NCI-H146 treated with DMSO at 0.1 percent for 48 hours (cell line): ENCODE data around the gene CARM1.

Experiments
- DNase-seq: peaks from one replicate; lab custom pipeline; 2025; ENCODE audit not compliant: unreplicated experiment; lab: John Stamatoyannopoulos, UW

CARM1 gene

GRCh38 chr19:10899151-10899653 is 27.8 kb downstream of the CARM1 start:
- DNase-seq, result no peak

- no peak for DNase-seq
Observed at GRCh38 chr19:10907925-10908324, 36.6 kb downstream of the CARM1 start.

- no peak for DNase-seq
Observed at GRCh38 chr19:10908380-10908960, 37.1 kb downstream of the CARM1 start.

- no peak for DNase-seq
Observed at GRCh38 chr19:10911579-10912363, 40.4 kb downstream of the CARM1 start.

GRCh38 chr19:10912619-10913018 is 41.3 kb downstream of the CARM1 start:
- DNase-seq, result no peak

- no peak for DNase-seq
Observed at GRCh38 chr19:10913716-10914340, 42.5 kb downstream of the CARM1 start.

- no peak for DNase-seq
Observed at GRCh38 chr19:10915130-10916091, 44.1 kb downstream of the CARM1 start.

- no peak for DNase-seq
Observed at GRCh38 chr19:10916602-10917001, 45.2 kb downstream of the CARM1 start.

- no peak for DNase-seq
Observed at GRCh38 chr19:10918359-10918758, 47.0 kb downstream of the CARM1 start.

- no peak for DNase-seq
Observed at GRCh38 chr19:10919352-10920287, 48.3 kb downstream of the CARM1 start.

GRCh38 chr19:10920288-10920655 is 48.9 kb downstream of the CARM1 start:
- no peak for DNase-seq

GRCh38 chr19:10920781-10921180 is 49.4 kb downstream of the CARM1 start:
- DNase-seq, result no peak

GRCh38 chr19:10921199-10921909 is 50.0 kb downstream of the CARM1 start:
- no peak for DNase-seq

- DNase-seq, result no peak
Observed at GRCh38 chr19:10921910-10922637, 50.7 kb downstream of the CARM1 start.

GRCh38 chr19:10922638-10923014 is 51.3 kb downstream of the CARM1 start:
- no peak for DNase-seq

- no peak for DNase-seq
Observed at GRCh38 chr19:10923260-10924112, 52.1 kb downstream of the CARM1 start.

GRCh38 chr19:10924597-10924996 is 53.2 kb downstream of the CARM1 start:
- no peak for DNase-seq
